ENCODE results near the gene ZNF770. TPM values are rescaled to one million over a fixed set of nuclear protein-coding genes. Genes with fewer than 3 reads are reported as not detected.
A peak's percentile ranks its signal among the peaks of the same experiment; 100 is the strongest.

The ZNF770 gene
- total and polyA plus RNA-seq, 9 of the 15 experiments (the other 6 are each of a cell fraction or from before 2014, with no cell fraction given) = 3.4 to 50.8 (median 40.3) TPM

DNA sequence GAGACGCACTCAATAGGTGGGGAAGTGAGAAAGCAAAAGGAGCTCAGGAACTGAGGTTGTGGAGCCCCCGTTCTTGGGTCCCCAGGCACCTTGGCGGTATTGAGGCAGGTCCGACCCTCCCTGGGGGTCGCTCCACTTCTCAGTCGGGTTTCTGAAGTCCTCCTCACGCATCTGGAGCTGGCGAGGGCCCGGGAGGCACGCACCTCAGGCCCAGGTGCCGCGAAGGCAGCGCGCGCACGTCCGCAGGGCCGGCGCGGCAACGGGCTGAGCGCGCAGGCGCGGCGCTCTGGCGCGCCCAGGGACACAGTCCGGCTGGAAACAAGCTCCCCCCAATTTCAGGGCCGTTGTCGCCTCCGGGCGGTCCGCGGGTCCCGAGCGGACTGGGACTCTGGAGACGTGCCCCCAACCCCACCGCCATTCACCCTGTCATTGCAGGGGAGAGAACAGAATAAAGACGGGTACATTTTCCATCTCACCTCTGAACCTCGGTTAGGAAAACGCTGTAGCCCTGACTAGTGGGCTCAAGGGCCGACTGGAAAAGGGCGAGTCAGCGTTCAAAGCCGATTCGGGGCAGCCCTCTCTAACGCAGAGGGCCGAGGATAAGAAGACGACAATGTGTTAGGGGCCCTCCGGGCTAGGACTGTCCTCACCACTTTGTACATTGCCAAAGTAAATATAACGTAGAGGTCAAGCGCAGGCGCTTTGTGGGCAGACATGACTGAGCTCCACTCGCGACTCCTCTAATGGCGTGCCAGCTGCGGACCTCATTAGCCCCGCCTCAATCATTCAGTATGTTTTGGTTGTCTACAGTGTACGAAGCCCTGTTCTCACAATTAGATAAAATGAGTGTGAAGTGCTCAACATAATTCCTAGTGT, at the start of gene ZNF770 (continued):
- TF ChIP-seq, protein P1, sequence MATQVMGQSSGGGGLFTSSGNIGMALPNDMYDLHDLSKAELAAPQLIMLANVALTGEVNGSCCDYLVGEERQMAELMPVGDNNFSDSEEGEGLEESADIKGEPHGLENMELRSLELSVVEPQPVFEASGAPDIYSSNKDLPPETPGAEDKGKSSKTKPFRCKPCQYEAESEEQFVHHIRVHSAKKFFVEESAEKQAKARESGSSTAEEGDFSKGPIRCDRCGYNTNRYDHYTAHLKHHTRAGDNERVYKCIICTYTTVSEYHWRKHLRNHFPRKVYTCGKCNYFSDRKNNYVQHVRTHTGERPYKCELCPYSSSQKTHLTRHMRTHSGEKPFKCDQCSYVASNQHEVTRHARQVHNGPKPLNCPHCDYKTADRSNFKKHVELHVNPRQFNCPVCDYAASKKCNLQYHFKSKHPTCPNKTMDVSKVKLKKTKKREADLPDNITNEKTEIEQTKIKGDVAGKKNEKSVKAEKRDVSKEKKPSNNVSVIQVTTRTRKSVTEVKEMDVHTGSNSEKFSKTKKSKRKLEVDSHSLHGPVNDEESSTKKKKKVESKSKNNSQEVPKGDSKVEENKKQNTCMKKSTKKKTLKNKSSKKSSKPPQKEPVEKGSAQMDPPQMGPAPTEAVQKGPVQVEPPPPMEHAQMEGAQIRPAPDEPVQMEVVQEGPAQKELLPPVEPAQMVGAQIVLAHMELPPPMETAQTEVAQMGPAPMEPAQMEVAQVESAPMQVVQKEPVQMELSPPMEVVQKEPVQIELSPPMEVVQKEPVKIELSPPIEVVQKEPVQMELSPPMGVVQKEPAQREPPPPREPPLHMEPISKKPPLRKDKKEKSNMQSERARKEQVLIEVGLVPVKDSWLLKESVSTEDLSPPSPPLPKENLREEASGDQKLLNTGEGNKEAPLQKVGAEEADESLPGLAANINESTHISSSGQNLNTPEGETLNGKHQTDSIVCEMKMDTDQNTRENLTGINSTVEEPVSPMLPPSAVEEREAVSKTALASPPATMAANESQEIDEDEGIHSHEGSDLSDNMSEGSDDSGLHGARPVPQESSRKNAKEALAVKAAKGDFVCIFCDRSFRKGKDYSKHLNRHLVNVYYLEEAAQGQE (IDR thresholded peaks at IDR 0.05; ENCODE audit: borderline replicate concordance) = no peak
- TF ChIP-seq, protein P1 (CRISPR knock-in tag; IDR thresholded peaks at IDR 0.05; ENCODE audit: low read depth) = peak; percentile 50; the same call in 1 of the 2 replicates
- TF ChIP-seq CEBPB (tag; IDR thresholded peaks at IDR 0.05) (no peak), NFRKB (IDR thresholded peaks at IDR 0.05; ENCODE audit: low read depth) (peak; percentile 90), E2F3 (CRISPR knock-in tag; IDR thresholded peaks at IDR 0.05) (0 out of 2 replicates have a peak, but pooled peaks have one; percentile 59), POLR2B (IDR thresholded peaks at IDR 0.05; ENCODE audit: low read depth, partially characterized antibody) (peak; percentile 82), TRIM24 (IDR thresholded peaks at IDR 0.05) (peak in 1 of 2 experiments; percentile 97; a peak in 2 of 4 replicates), PCBP1 (IDR thresholded peaks at IDR 0.05; ENCODE audit: low read depth, low read length, poor library complexity, severe bottlenecking) (peak; percentile 87), NRF1 (conservative IDR thresholded peaks at IDR 0.05 in 1 of 2, IDR thresholded peaks at IDR 0.05 in 1 of 2) (peak; percentile 90 to 92), CCNT2 (IDR thresholded peaks at IDR 0.05; ENCODE audit: borderline replicate concordance, extremely low read depth, insufficient read length, low read depth, low read length) (peak; percentile 78), TFAM (CRISPR knock-in tag; conservative IDR thresholded peaks at IDR 0.05) (no peak), MAZ (CRISPR knock-in tag; conservative IDR thresholded peaks at IDR 0.05 in 1 of 2, IDR thresholded peaks at IDR 0.05 in 1 of 2) (peak; percentile 61 to 73; a peak in 3 of 4 replicates), ZNF780A (CRISPR knock-in tag; IDR thresholded peaks at IDR 0.05) (no peak), CBFA2T3 (IDR thresholded peaks at IDR 0.05) (no peak)
- TF ChIP-seq, protein P2, sequence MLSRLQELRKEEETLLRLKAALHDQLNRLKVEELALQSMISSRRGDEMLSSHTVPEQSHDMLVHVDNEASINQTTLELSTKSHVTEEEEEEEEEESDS (CRISPR knock-in tag; IDR thresholded peaks at IDR 0.05) = no peak
- TF ChIP-seq, protein P3, sequence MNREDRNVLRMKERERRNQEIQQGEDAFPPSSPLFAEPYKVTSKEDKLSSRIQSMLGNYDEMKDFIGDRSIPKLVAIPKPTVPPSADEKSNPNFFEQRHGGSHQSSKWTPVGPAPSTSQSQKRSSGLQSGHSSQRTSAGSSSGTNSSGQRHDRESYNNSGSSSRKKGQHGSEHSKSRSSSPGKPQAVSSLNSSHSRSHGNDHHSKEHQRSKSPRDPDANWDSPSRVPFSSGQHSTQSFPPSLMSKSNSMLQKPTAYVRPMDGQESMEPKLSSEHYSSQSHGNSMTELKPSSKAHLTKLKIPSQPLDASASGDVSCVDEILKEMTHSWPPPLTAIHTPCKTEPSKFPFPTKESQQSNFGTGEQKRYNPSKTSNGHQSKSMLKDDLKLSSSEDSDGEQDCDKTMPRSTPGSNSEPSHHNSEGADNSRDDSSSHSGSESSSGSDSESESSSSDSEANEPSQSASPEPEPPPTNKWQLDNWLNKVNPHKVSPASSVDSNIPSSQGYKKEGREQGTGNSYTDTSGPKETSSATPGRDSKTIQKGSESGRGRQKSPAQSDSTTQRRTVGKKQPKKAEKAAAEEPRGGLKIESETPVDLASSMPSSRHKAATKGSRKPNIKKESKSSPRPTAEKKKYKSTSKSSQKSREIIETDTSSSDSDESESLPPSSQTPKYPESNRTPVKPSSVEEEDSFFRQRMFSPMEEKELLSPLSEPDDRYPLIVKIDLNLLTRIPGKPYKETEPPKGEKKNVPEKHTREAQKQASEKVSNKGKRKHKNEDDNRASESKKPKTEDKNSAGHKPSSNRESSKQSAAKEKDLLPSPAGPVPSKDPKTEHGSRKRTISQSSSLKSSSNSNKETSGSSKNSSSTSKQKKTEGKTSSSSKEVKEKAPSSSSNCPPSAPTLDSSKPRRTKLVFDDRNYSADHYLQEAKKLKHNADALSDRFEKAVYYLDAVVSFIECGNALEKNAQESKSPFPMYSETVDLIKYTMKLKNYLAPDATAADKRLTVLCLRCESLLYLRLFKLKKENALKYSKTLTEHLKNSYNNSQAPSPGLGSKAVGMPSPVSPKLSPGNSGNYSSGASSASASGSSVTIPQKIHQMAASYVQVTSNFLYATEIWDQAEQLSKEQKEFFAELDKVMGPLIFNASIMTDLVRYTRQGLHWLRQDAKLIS (CRISPR knock-in tag; IDR thresholded peaks at IDR 0.05) = 0 out of 2 replicates have a peak, but pooled peaks have one; percentile 29

Measured in K562 (cell line).